WERI-Rb-1 (cell line): ENCODE data around the gene KLHL12.

Experiments used
- DNase-seq: peaks from one replicate; pipeline ENCODE4 v3.0.0-alpha.2; 2020
- H3K27ac ChIP-seq: fragments of 250-450 bp; sonication (Bioruptor Pico); 2 replicates; pipeline ENCODE4 v1.5.1; 2020; ENCODE audit warnings: mild to moderate bottlenecking, moderate library complexity
- H3K27me3 ChIP-seq: fragments of 250-450 bp; sonication (Bioruptor Pico); 2 replicates; pipeline ENCODE4 v1.5.1; 2021; ENCODE audit warnings: mild to moderate bottlenecking, low read depth, moderate library complexity; ENCODE audit not compliant: insufficient read depth, severe bottlenecking
- H3K36me3 ChIP-seq: fragments of 250-450 bp; sonication (Bioruptor Pico); 2 replicates; pipeline ENCODE4 v1.5.1; 2020; ENCODE audit warnings: mild to moderate bottlenecking, moderate library complexity
- H3K4me3 ChIP-seq: 2 replicates; pipeline ENCODE4 v1.5.1; 2011; ENCODE audit warnings: low read depth, mild to moderate bottlenecking, control low read depth, low read length
- H3K9me3 ChIP-seq: fragments of 250-450 bp; sonication (Bioruptor Pico); 2 replicates; pipeline ENCODE4 v1.5.1; 2021; ENCODE audit warnings: mild to moderate bottlenecking, moderate library complexity; ENCODE audit not compliant: severe bottlenecking
- CTCF ChIP-seq: IDR thresholded peaks from 2 replicates; pipeline ENCODE4 v1.5.1; 2011; ENCODE audit warnings: low read depth, mild to moderate bottlenecking, control low read depth, inconsistent platforms, low read length

KLHL12 gene

GRCh38 chr1:202926581-202927491 lies at the start of gene KLHL12:
Gene KLHL12 (minus strand): TSS chr1:202927234. CDS start chr1:202925162, 2,072 bp downstream.
- Histone ChIP-seq H3K9me3 (no peaks in the 10 kb centered on the region), H3K27me3 (no peaks in the 10 kb centered on the region), H3K27ac (peak within 1 kb of the TSS; percentile 82), H3K4me3 (peak within 1 kb of the TSS; percentile 56), H3K36me3 (peaks cover 28% of the 10 kb centered on the region)
- TF ChIP-seq CTCF = peak; percentile 91
- DNase-seq = peak; percentile 100

- no peak for DNase-seq
- Histone ChIP-seq H3K27ac (no peak overlapping the region), H3K36me3 (no peaks in the 10 kb centered on the region), H3K27me3 (no peaks in the 10 kb centered on the region), H3K9me3 (no peaks in the 10 kb centered on the region), H3K4me3 (no peak overlapping the region)
- TF ChIP-seq CTCF = no peak
Measured at GRCh38 chr1:202976633-202977032, 49.6 kb upstream of the KLHL12 start.

- no peak for DNase-seq
- H3K9me3 ChIP-seq = no peaks in the 10 kb centered on the region
- no peaks in the 10 kb centered on the region for H3K27me3 ChIP-seq
- no peak for TF ChIP-seq CTCF
- H3K36me3 ChIP-seq = no peaks in the 10 kb centered on the region
- H3K27ac ChIP-seq = no peak overlapping the region
- H3K4me3 ChIP-seq = no peak overlapping the region
Measured at GRCh38 chr1:202974856-202975255, 47.8 kb upstream of the KLHL12 start.

GRCh38 chr1:202972046-202972445 lies 45.0 kb upstream of the KLHL12 start:
- Histone ChIP-seq H3K4me3 (no peak overlapping the region), H3K27me3 (no peaks in the 10 kb centered on the region), H3K36me3 (no peaks in the 10 kb centered on the region), H3K9me3 (no peaks in the 10 kb centered on the region), H3K27ac (no peak overlapping the region)
- no peak for TF ChIP-seq CTCF
- DNase-seq = no peak

GRCh38 chr1:202968895-202969295 lies 41.9 kb upstream of the KLHL12 start:
- Histone ChIP-seq H3K27me3 (no peaks in the 10 kb centered on the region), H3K27ac (no peak overlapping the region; the same call in 1 of the 2 replicates), H3K9me3 (no peaks in the 10 kb centered on the region), H3K4me3 (no peak overlapping the region), H3K36me3 (peaks cover 22% of the 10 kb centered on the region)
- peak; percentile 99 for TF ChIP-seq CTCF
- peak; percentile 92 for DNase-seq
